ENCODE measurements around the gene DYRK4. TPM values are rescaled to one million over a fixed set of nuclear protein-coding genes. Genes with fewer than 3 reads are reported as not detected.

Gene DYRK4
- total and polyA plus RNA-seq, 2 of the 4 experiments (the other 2 are of a cell fraction) = 44.6 to 71.6 TPM

DNA sequence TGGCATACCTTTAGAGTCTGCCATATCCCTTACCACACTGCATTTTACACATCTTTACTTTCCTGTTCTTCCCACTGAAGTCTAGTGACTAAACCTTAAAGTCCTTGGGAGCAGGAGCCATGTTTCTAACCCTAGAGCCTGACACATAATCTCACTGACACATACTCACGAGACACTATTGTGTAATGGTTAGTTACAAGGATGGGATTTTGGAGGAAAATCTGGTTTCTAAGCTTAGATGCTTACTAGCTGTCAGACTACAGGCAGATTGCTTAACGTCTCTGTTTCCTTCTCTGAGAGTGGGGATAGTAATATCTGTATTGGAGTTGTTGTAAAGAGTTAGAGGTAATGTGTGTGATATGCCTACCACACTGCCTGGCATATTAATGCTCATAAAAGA is 6.2 kb upstream of the DYRK4 start:
- Histone ChIP-seq H3K9me3 (ENCODE audit: control insufficient read depth, insufficient read depth, low read length) (no peaks in the 10 kb centered on the region), H3K79me1 (ENCODE audit: low read depth in 1 of 2, low read length in 2 of 2) (no peaks in the 10 kb centered on the region; a peak in 1 of 4 replicates), H3K4ac (ENCODE audit: low read depth, low read length) (no peak overlapping the region), H3K18ac (ENCODE audit: low read depth, low read length) (no peak overlapping the region), H3K9me1 (ENCODE audit: insufficient read depth, low read length) (no peaks in the 10 kb centered on the region), H3K56ac (ENCODE audit: extremely low read depth, insufficient read depth, low read length) (no peak overlapping the region), H3K23ac (ENCODE audit: low read depth, low read length) (no peak overlapping the region), H3K36me3 (ENCODE audit: control insufficient read depth, insufficient read depth, low read length) (peaks cover 4% of the 10 kb centered on the region; the same call in 1 of the 2 replicates), H4K8ac (ENCODE audit: low read depth in 2 of 2, low read length in 2 of 2) (no peak overlapping the region), H3K4me2 (ENCODE audit: low read depth, low read length) (no peak overlapping the region), H3K4me3 (ENCODE audit: insufficient read depth, low read depth, low read length) (no peak overlapping the region), H4K91ac (ENCODE audit: insufficient read depth, low read depth, low read length) (no peak overlapping the region), H2BK20ac (ENCODE audit: low read depth, low read length) (no peak overlapping the region), H3K9ac (ENCODE audit: low read depth, low read length) (no peak overlapping the region), H4K5ac (ENCODE audit: low read depth, low read length) (no peak overlapping the region), H3K27me3 (ENCODE audit: control insufficient read depth, insufficient read depth, low read length) (no peaks in the 10 kb centered on the region), H2AFZ (replicated peaks; ENCODE audit: low read length, poor library complexity) (no peak overlapping the region), H3K4me1 (ENCODE audit: control insufficient read depth, insufficient read depth, low read length) (no peaks in the 10 kb centered on the region), H4K20me1 (ENCODE audit: insufficient read depth, low read length) (no peaks in the 10 kb centered on the region), H3K27ac (ENCODE audit: insufficient read depth, low read length) (no peak overlapping the region), H3K14ac (replicated peaks; ENCODE audit: low read depth, low read length) (no peak overlapping the region), H2AK5ac (ENCODE audit: low read depth, low read length) (no peak overlapping the region), H2AK9ac (replicated peaks; ENCODE audit: low read depth, low read length, poor library complexity) (no peak overlapping the region), H2BK15ac (ENCODE audit: low read depth, low read length) (no peak overlapping the region), H2BK120ac (ENCODE audit: low read depth, low read length) (no peak overlapping the region), H2BK5ac (ENCODE audit: low read depth, low read length, poor library complexity, severe bottlenecking) (no peak overlapping the region)
- ATAC-seq (ENCODE audit: low read depth) = no peak
- BruUV-seq (replicated peaks) = no TSS peak
- CTCF ChIA-PET = no interaction called here
- TF ChIP-seq RFX5 (IDR thresholded peaks at IDR 0.05; ENCODE audit: low read depth, low read length) (no peak), FOS (IDR thresholded peaks at IDR 0.05; ENCODE audit: low read depth, low read length) (no peak), NFE2L2 (IDR thresholded peaks at IDR 0.05; ENCODE audit: low read depth, low read length) (no peak), RAD21 (IDR thresholded peaks at IDR 0.05; ENCODE audit: low read length) (no peak), CEBPB (IDR thresholded peaks at IDR 0.05; ENCODE audit: low read depth, low read length) (peak; percentile 50)
- in situ Hi-C loops (cut with MboI; ENCODE audit: low sequenced_read_pairs) = no loop called here
- intact Hi-C loops (cut with micrococcal nuclease) = no loop called here
- no CpG with 5 or more reads among the region's 2 CpGs for WGBS, 2 experiments (ENCODE audit: extremely low coverage in 2 of 2, insufficient read length in 1 of 2)
- POLR2A ChIA-PET (ENCODE audit: unreplicated experiment) = no interaction called here
- dilution Hi-C loops (cut with HindIII; ENCODE audit: low sequenced_read_pairs, unreplicated experiment) = no loop called here
- peak; percentile 5 for DNase-seq

Data from IMR-90 (cell line).